ENCODE data around the gene DENND1B. TPM values are rescaled to one million over a fixed set of nuclear protein-coding genes. Genes with fewer than 3 reads are reported as not detected.

Gene DENND1B
- total RNA-seq, 1 experiment from 2014 or later = 9.6 TPM

- no peaks in the 10 kb centered on the region for H3K9me3 ChIP-seq (ENCODE audit: control insufficient read depth in 1 of 2, insufficient read depth in 1 of 2, low read depth in 1 of 2, low read length in 2 of 2)
- no peaks in the 10 kb centered on the region for H4K20me1 ChIP-seq (ENCODE audit: insufficient read depth)
- intact Hi-C loops (cut with micrococcal nuclease) = no loop called here
- H3K4me1 ChIP-seq (ENCODE audit: control insufficient read depth in 1 of 2, insufficient read depth in 2 of 2, low read length in 2 of 2) = peaks cover 9 to 25% of the 10 kb centered on the region in 2 experiments; a peak in 3 of 4 replicates
- no peak overlapping the region for H3K27ac ChIP-seq (ENCODE audit: low read depth, low read length)
- ChIA-PET RAD21 (ENCODE audit: low non-redundant PET in 1 of 2, low total read pairs in 2 of 2, uncharacterized antibody in 2 of 2, unreplicated experiment in 2 of 2) (no interaction called here), CTCF (no interaction called here), POLR2A (no interaction called here)
- no peak overlapping the region for H3K4me2 ChIP-seq (ENCODE audit: low read length)
- no TSS peak for BruUV-seq (replicated peaks)
- TF ChIP-seq FOSL1 (IDR thresholded peaks at IDR 0.05; ENCODE audit: low read depth) = no peak
- H3K36me3 ChIP-seq (ENCODE audit: control insufficient read depth in 1 of 2, insufficient read depth in 2 of 2, low read length in 2 of 2) = no peaks in the 10 kb centered on the region
- no peak overlapping the region for H3K4me3 ChIP-seq (replicated peaks in 1 of 2; ENCODE audit: low read depth in 1 of 2, low read length in 2 of 2)
- ATAC-seq (no peak), DNase-seq (ENCODE audit: low read depth, low spot score) (no peak)
- H3K27me3 ChIP-seq (ENCODE audit: insufficient read depth, low read length) = no peaks in the 10 kb centered on the region
- no peak overlapping the region for H2AFZ ChIP-seq (ENCODE audit: low read depth, low read length, poor library complexity, severe bottlenecking)
- H3K9me2 ChIP-seq (ENCODE audit: insufficient read depth) = no peaks in the 10 kb centered on the region
- H3K79me2 ChIP-seq (ENCODE audit: insufficient read depth, low read length) = peaks cover 7% of the 10 kb centered on the region; the same call in 1 of the 2 replicates
- H3K9ac ChIP-seq (ENCODE audit: low read length) = no peak overlapping the region
Observed at GRCh38 chr1:197771904-197772556, 3.2 kb downstream of the DENND1B start.

- BruUV-seq (replicated peaks) = no TSS peak
Observed at GRCh38 chr1:197771386-197771785, 3.9 kb downstream of the DENND1B start.

More at GRCh38 chr1:197771386-197771785, 3.9 kb downstream of the DENND1B start:
- H3K4me3 ChIP-seq (replicated peaks in 1 of 2; ENCODE audit: low read depth in 1 of 2, low read length in 2 of 2) = no peak overlapping the region
- no peak overlapping the region for H2AFZ ChIP-seq (ENCODE audit: low read depth, low read length, poor library complexity, severe bottlenecking)
- H3K9ac ChIP-seq (ENCODE audit: low read length) = no peak overlapping the region
- H3K79me2 ChIP-seq (ENCODE audit: insufficient read depth, low read length) = peaks cover 7% of the 10 kb centered on the region; the same call in 1 of the 2 replicates
- H3K4me2 ChIP-seq (ENCODE audit: low read length) = no peak overlapping the region
- CTCF ChIA-PET = no interaction called here
- H4K20me1 ChIP-seq (ENCODE audit: insufficient read depth) = no peaks in the 10 kb centered on the region
- DNase-seq (ENCODE audit: low read depth, low spot score) (no peak), ATAC-seq (no peak)
- no peaks in the 10 kb centered on the region for H3K36me3 ChIP-seq (ENCODE audit: control insufficient read depth in 1 of 2, insufficient read depth in 2 of 2, low read length in 2 of 2)
- H3K9me3 ChIP-seq (ENCODE audit: control insufficient read depth in 1 of 2, insufficient read depth in 1 of 2, low read depth in 1 of 2, low read length in 2 of 2) = no peaks in the 10 kb centered on the region
- H3K27me3 ChIP-seq (ENCODE audit: insufficient read depth, low read length) = no peaks in the 10 kb centered on the region
- H3K4me1 ChIP-seq (ENCODE audit: control insufficient read depth in 1 of 2, insufficient read depth in 2 of 2, low read length in 2 of 2) = peaks cover 6 to 18% of the 10 kb centered on the region in 2 experiments; a peak in 3 of 4 replicates
- RAD21 ChIA-PET (ENCODE audit: low non-redundant PET in 1 of 2, low total read pairs in 2 of 2, uncharacterized antibody in 2 of 2, unreplicated experiment in 2 of 2) = no interaction called here
- POLR2A ChIA-PET = no interaction called here
- TF ChIP-seq POLR2A (IDR thresholded peaks at IDR 0.05; ENCODE audit: borderline replicate concordance, extremely low read depth, insufficient read depth, insufficient read length) (no peak), ATF3 (IDR thresholded peaks at IDR 0.05) (no peak)
- intact Hi-C loops (cut with micrococcal nuclease) = no loop called here
- H3K9me2 ChIP-seq (ENCODE audit: insufficient read depth) = no peaks in the 10 kb centered on the region
- H3K27ac ChIP-seq (ENCODE audit: low read depth, low read length) = no peak overlapping the region

Measured in HCT116 (cell line).